Measurements from ENCODE around the gene RSBN1L. TPM values are rescaled to one million over a fixed set of nuclear protein-coding genes. Genes with fewer than 3 reads are reported as not detected.
A peak's percentile ranks its signal among the peaks of the same experiment; 100 is the strongest.

Gene RSBN1L
- polyA plus RNA-seq, 1 of the 3 experiments (the other 2 are of a cell fraction), result 6.5 TPM

DNA sequence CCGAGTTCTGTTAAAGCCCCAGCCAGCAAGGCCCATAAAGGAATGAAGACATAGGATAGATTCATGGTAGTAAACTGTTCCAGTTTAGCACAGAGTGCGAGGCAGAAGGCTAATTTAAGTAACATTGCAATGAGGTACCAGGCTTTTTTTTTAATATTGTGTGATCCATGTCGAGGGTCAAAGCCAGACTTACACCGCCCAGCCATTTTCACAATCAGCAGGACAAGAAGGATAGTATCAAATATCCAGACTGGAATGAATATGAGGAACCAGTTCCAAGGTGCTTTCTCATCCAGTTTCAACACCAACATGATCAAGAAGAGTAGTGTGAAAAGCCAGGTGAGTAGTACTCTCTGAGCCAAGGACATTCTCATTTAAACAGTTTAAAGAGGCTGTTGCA is 97.7 kb downstream of the RSBN1L start:
- CTCF ChIA-PET, result interaction anchor here (1.1 kb wide), 1 partner anchor 136 kb away, joined by 3 read pairs; no protein-coding TSS in a partner anchor
- peaks cover 55% of the 10 kb centered on the region for H3K79me2 ChIP-seq (ENCODE audit: insufficient read depth)
- no peak overlapping the region for H2AFZ ChIP-seq (ENCODE audit: low read depth)
- peaks cover 11% of the 10 kb centered on the region for H3F3A ChIP-seq (replicated peaks; ENCODE audit: insufficient read depth)
- 0 out of 2 replicates have a peak, but pooled peaks cover 4% of the 10 kb centered on the region for H4K20me1 ChIP-seq (ENCODE audit: insufficient read depth)
- H3K4me3 ChIP-seq (ENCODE audit: low read depth in 2 of 2, low read length in 1 of 2), result no peak overlapping the region
- H3K4me1 ChIP-seq (ENCODE audit: control insufficient read depth in 1 of 2, insufficient read depth in 2 of 2, low read depth in 1 of 2, low read length in 1 of 2), result peaks cover 0 to 9% of the 10 kb centered on the region in 2 experiments; a peak in 2 of 4 replicates
- no peak overlapping the region for H3K9ac ChIP-seq
- H3K36me3 ChIP-seq (replicated peaks in 1 of 2; ENCODE audit: control insufficient read depth in 1 of 2, insufficient read depth in 2 of 2, low read length in 1 of 2), result peaks cover 12 to 26% of the 10 kb centered on the region in 2 experiments
- 94% methylated on average over 4 of the region's 4 CpGs for WGBS (ENCODE audit: low lambda C conversion rate)
- DNase-seq, result no peak
- POLR2A ChIA-PET, result no interaction called here
- no peaks in the 10 kb centered on the region for H3K27me3 ChIP-seq (ENCODE audit: insufficient read depth)
- H3K27ac ChIP-seq (ENCODE audit: low read depth in 2 of 2, low read length in 1 of 2), result no peak overlapping the region
- H3K4me2 ChIP-seq, result no peak overlapping the region
- TF ChIP-seq TEAD4 (IDR thresholded peaks at IDR 0.05; ENCODE audit: borderline replicate concordance, insufficient read depth) (no peak), RFX5 (IDR thresholded peaks at IDR 0.05; ENCODE audit: low read length) (no peak), RCOR1 (IDR thresholded peaks at IDR 0.05; ENCODE audit: low read length) (no peak), IRF3 (IDR thresholded peaks at IDR 0.05; ENCODE audit: low read depth, low read length) (no peak), GATA2 (CRISPR knock-in tag; IDR thresholded peaks at IDR 0.05) (no peak), FOXM1 (IDR thresholded peaks at IDR 0.05; ENCODE audit: low read depth) (no peak), EP300 (IDR thresholded peaks at IDR 0.05; ENCODE audit: borderline replicate concordance in 1 of 2, low read depth in 1 of 2, low read length in 1 of 2) (no peak), MEF2A (IDR thresholded peaks at IDR 0.05; ENCODE audit: borderline replicate concordance, low read depth) (no peak), FOSL2 (IDR thresholded peaks at IDR 0.05; ENCODE audit: borderline replicate concordance, low read depth) (no peak)
- TF ChIP-seq, protein P1, sequence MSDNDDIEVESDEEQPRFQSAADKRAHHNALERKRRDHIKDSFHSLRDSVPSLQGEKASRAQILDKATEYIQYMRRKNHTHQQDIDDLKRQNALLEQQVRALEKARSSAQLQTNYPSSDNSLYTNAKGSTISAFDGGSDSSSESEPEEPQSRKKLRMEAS (IDR thresholded peaks at IDR 0.05; ENCODE audit: low read depth), result no peak
- TF ChIP-seq, protein P2, sequence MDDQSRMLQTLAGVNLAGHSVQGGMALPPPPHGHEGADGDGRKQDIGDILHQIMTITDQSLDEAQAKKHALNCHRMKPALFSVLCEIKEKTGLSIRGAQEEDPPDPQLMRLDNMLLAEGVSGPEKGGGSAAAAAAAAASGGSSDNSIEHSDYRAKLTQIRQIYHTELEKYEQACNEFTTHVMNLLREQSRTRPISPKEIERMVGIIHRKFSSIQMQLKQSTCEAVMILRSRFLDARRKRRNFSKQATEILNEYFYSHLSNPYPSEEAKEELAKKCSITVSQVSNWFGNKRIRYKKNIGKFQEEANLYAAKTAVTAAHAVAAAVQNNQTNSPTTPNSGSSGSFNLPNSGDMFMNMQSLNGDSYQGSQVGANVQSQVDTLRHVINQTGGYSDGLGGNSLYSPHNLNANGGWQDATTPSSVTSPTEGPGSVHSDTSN (IDR thresholded peaks at IDR 0.05), result no peak
- H3K9me3 ChIP-seq, result no peaks in the 10 kb centered on the region
- H3K9me2 ChIP-seq, result no peaks in the 10 kb centered on the region

DNA sequence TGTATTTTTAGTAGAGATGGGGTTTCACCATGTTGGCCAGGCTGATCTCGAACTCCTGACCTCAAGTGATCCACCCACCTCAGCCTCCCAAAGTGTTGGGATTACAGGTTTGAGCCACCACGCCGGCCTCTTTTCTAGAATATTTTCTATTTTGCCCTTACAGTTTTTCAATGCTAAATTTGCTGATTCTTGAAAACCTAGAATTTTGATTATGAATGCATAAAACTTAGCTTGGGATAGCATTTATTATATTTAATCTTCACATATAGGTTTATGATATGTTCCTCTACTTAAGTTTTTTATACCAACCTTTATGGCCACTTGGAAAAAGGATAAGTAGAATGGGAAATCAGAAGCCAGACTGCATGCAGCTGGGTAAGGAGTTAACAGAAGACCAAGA is 99.8 kb downstream of the RSBN1L start:
- CTCF ChIA-PET, result interaction anchor here (0.7 to 1.3 kb wide), 3 partner anchors 36 to 145 kb away, joined by 3 to 4 read pairs (median 3); no protein-coding TSS in a partner anchor
- H4K20me1 ChIP-seq (ENCODE audit: insufficient read depth), result 0 out of 2 replicates have a peak, but pooled peaks cover 4% of the 10 kb centered on the region
- H2AFZ ChIP-seq (ENCODE audit: low read depth), result no peak overlapping the region
- peaks cover 77% of the 10 kb centered on the region for H3K79me2 ChIP-seq (ENCODE audit: insufficient read depth)
- no peak overlapping the region for H3K27ac ChIP-seq (ENCODE audit: low read depth in 2 of 2, low read length in 1 of 2)
- peaks cover 11% of the 10 kb centered on the region for H3F3A ChIP-seq (replicated peaks; ENCODE audit: insufficient read depth)
- H3K9me2 ChIP-seq, result no peaks in the 10 kb centered on the region
- no peaks in the 10 kb centered on the region for H3K9me3 ChIP-seq
- POLR2A ChIA-PET, result no interaction called here
- WGBS (ENCODE audit: low lambda C conversion rate), result 87% methylated on average over 3 of the region's 3 CpGs
- H3K9ac ChIP-seq, result no peak overlapping the region
- TF ChIP-seq NFIC (IDR thresholded peaks at IDR 0.05; ENCODE audit: borderline replicate concordance), result no peak
- no peak for TF ChIP-seq JUND (IDR thresholded peaks at IDR 0.05)
- TF ChIP-seq RXRA (IDR thresholded peaks at IDR 0.05; ENCODE audit: borderline replicate concordance, low read depth), result no peak
- TF ChIP-seq GATA2 (CRISPR knock-in tag; IDR thresholded peaks at IDR 0.05), result no peak
- TF ChIP-seq POLR2AphosphoS5 (IDR thresholded peaks at IDR 0.05; ENCODE audit: low read depth, low read length), result no peak
- no peak for TF ChIP-seq SIN3A (IDR thresholded peaks at IDR 0.05; ENCODE audit: borderline replicate concordance, low read depth, low read length)
- TF ChIP-seq TEAD4 (IDR thresholded peaks at IDR 0.05; ENCODE audit: borderline replicate concordance, insufficient read depth), result no peak
- TF ChIP-seq, protein P1 (IDR thresholded peaks at IDR 0.05; ENCODE audit: low read depth), result no peak
- TF ChIP-seq, protein P2 (IDR thresholded peaks at IDR 0.05), result no peak
- TF ChIP-seq RAD21 (IDR thresholded peaks at IDR 0.05; ENCODE audit: low read length), result no peak
- TF ChIP-seq EP300 (IDR thresholded peaks at IDR 0.05; ENCODE audit: borderline replicate concordance in 1 of 2, low read depth in 1 of 2, low read length in 1 of 2), result no peak
- no peak for TF ChIP-seq GABPA (IDR thresholded peaks at IDR 0.05; ENCODE audit: low read depth)
- no peak for TF ChIP-seq RCOR1 (IDR thresholded peaks at IDR 0.05; ENCODE audit: low read length)
- no peak for TF ChIP-seq NRF1 (IDR thresholded peaks at IDR 0.05; ENCODE audit: low read depth, low read length)
- TF ChIP-seq TAF1 (IDR thresholded peaks at IDR 0.05; ENCODE audit: borderline replicate concordance, low read depth, low read length), result no peak
- TF ChIP-seq IRF3 (IDR thresholded peaks at IDR 0.05; ENCODE audit: low read depth, low read length), result no peak
- TF ChIP-seq SMC3 (IDR thresholded peaks at IDR 0.05; ENCODE audit: low read depth, low read length), result no peak
- no peak for TF ChIP-seq ELF1 (IDR thresholded peaks at IDR 0.05)
- no peak for TF ChIP-seq RFX5 (IDR thresholded peaks at IDR 0.05; ENCODE audit: low read length)
- H3K27me3 ChIP-seq (ENCODE audit: insufficient read depth), result no peaks in the 10 kb centered on the region
- H3K4me2 ChIP-seq, result peak overlapping the region; percentile 89
- peak overlapping the region in 1 of 2 experiments; percentile 93; a peak in 2 of 4 replicates for H3K4me3 ChIP-seq (ENCODE audit: low read depth in 2 of 2, low read length in 1 of 2)
- H3K4me1 ChIP-seq (ENCODE audit: control insufficient read depth in 1 of 2, insufficient read depth in 2 of 2, low read depth in 1 of 2, low read length in 1 of 2), result peaks cover 0 to 18% of the 10 kb centered on the region in 2 experiments; a peak in 2 of 4 replicates
- H3K36me3 ChIP-seq (replicated peaks in 1 of 2; ENCODE audit: control insufficient read depth in 1 of 2, insufficient read depth in 2 of 2, low read length in 1 of 2), result peaks cover 12 to 24% of the 10 kb centered on the region in 2 experiments
- DNase-seq, result no peak
